HG03066 (cell line): ENCODE measurements around the gene SLC22A7.

Experiments used
- ATAC-seq: cut with Tn5 transposase; IDR thresholded peaks from one replicate; pipeline ENCODE4 v1.9.1; 2021; ENCODE audit warnings: low read depth; ENCODE audit not compliant: unreplicated experiment

SLC22A7 gene

DNA sequence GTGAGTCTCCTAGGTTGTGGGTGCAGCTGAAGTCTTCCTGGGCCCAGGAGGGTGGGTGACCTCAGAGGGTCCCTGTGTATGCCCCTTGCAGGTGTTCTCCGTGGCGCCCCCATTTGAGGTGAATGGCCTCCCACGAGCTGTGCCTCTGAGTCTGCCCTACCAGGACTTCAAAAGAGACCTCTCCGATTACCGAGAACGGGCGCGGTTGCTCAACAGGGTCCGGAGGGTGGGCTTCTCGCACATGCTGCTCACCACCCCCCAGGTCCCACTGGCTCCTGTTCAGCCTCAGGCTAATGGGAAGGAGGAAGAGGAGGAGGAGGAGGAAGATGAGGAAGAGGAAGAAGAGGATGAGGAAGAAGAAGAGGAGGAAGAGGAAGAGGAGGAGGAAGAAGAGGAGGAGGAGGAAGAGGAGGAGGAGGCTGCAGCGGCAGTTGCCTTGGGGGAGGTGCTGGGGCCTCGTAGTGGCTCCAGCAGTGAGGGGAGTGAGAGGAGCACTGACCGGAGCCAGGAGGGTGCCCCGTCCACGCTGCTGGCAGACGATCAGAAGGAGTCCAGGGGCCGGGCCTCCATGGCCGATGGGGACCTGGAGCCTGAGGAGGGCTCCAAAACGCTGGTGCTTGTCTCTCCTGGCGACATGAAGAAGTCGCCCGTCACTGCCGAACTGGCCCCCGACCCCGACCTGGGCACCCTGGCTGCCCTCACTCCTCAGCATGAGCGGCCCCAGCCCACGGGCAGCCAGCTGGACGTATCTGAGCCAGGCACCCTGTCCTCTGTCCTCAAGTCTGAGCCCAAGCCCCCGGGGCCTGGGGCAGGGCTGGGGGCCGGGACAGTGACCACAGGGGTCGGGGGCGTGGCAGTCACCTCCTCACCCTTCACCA lies 15.2 kb upstream of the SLC22A7 start:
- no peak for ATAC-seq

DNA sequence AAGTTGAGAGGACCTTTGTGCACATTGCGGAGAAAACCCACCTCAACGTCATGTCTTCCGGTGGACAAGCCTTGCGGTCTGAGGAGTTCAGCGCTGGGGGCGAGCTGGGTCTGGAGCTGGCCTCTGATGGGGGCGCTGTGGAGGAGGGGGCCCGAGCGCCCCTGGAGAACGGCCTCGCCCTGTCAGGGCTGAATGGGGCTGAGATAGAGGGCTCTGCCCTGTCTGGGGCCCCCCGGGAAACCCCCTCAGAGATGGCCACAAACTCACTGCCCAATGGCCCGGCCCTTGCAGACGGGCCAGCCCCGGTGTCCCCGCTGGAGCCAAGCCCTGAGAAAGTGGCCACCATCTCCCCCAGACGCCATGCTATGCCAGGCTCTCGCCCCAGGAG lies 14.6 kb upstream of the SLC22A7 start:
- no peak for ATAC-seq

DNA sequence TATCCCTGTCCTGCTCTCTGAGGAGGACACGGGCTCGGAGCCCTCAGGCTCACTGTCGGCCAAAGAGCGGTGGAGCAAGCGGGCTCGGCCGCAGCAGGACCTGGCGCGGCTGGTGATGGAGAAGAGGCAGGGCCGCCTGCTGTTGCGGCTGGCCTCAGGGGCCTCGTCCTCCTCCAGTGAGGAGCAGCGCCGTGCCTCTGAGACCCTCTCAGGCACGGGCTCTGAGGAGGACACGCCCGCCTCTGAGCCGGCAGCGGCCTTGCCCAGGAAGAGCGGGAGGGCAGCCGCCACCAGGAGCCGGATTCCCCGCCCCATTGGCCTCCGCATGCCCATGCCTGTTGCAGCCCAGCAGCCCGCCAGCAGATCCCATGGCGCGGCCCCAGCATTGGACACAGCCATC lies 14.2 kb upstream of the SLC22A7 start:
- no peak for ATAC-seq

DNA sequence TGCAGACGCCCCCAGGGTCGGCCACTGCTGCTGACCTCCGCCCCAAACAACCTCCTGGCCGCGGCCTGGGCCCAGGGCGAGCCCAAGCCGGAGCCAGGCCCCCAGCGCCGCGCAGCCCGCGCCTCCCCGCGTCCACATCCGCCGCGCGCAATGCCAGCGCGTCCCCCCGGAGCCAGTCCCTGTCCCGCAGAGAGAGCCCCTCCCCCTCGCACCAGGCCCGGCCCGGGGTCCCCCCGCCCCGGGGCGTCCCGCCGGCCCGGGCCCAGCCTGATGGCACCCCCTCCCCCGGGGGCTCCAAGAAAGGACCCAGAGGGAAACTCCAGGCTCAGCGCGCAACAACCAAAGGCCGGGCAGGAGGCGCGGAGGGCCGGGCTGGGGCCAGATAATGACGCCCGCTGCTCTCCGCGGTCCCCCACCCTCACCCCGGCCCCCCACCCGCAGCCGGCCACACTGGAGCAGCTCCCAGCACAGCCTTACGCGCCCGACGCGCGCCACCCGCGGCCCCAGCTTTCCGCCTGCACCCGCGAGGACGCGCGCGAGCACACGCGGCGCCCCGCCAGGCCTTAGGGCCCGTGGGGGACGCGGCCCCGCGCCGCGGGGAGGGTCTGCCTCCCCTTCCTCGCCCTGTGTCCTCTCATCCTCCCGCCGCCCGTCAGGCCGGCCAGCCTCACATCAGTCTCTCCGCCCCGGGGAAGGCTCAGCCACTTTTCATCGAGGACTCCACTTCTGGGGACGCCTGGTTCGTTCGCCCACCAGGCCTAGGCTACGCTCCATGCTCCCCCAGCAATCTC lies 12.9 kb upstream of the SLC22A7 start:
- ATAC-seq: no peak

DNA sequence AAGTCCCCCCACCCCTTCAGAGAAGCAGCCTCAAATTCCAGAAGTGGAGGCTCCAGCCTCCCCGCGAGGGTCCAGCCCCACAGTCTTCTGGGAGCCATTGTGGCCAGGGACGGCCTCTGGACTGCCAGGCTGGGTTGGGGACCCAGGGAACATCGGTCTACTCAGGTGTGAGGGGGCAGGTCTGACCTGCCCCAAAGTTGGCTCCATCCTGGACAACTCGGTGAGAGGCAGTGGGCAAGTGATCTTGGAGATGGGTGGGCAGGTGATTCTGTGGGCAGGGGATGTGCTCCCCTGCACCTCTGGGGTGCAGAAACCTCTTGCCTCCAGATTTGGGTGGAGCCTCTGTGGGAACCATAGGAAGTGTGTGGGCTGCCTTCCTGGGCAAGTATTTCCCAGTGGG lies 12.2 kb upstream of the SLC22A7 start:
- no peak for ATAC-seq

DNA sequence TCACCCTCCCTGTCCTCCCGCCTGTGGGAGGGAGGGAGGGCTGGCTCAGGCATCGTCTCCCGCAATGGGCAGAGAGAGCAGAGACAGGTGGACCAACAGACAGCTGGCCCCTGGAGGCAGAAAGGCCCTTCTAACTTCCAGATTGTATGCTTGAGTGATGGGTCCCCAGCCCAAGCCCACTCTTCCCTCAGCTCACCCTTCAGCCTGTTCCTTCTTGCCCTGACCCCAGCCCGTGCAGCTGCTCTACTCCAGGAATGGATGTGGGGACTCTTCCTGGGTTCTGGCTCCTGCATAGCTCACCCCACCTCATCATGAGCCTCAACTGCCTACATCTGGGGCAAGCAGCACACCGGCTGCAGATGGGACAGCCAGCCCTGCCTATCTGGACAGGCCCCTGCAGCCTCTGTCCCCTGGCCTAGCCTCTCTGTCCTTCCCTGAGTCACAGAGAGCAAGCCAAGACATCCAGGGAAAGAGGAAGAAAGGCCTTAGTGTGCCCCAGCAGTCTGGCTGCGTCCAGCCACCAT lies 11.5 kb upstream of the SLC22A7 start:
- no peak for ATAC-seq

DNA sequence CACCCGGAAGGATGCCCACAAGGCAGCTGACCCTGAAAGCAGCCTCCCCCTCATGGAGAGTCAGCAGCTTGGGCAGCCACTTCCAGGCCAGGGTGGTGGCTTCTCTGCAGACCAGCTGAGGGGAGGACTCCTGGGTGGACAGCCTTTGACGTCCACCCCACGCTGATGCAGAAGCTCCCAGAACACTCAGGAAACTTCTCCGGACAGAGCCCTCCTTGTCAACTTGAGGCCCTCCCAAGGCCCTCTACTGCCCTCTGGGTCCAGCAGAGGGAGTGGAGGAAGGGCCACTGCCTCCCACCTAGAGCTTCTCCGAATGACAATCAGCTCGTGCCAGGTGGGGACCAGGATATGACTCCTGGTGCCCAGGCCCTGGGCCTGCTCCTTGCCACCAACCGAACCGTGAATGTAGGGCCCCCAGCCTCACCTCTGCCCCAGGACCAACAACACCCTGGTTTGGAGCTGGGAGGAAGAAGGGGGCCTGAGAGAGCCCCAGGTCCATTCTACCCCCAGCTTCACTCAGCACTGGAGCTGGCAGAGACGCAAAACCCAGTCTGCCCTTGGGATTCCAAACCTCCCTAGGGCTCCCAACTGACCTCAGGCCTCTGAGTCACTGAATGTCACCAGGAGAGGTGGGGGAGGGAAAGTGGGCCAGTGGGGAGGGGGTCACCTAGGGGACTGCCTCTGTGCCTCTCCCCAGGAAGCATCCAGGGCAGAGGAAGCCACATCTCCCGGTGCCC lies 10.9 kb upstream of the SLC22A7 start:
- no peak for ATAC-seq

DNA sequence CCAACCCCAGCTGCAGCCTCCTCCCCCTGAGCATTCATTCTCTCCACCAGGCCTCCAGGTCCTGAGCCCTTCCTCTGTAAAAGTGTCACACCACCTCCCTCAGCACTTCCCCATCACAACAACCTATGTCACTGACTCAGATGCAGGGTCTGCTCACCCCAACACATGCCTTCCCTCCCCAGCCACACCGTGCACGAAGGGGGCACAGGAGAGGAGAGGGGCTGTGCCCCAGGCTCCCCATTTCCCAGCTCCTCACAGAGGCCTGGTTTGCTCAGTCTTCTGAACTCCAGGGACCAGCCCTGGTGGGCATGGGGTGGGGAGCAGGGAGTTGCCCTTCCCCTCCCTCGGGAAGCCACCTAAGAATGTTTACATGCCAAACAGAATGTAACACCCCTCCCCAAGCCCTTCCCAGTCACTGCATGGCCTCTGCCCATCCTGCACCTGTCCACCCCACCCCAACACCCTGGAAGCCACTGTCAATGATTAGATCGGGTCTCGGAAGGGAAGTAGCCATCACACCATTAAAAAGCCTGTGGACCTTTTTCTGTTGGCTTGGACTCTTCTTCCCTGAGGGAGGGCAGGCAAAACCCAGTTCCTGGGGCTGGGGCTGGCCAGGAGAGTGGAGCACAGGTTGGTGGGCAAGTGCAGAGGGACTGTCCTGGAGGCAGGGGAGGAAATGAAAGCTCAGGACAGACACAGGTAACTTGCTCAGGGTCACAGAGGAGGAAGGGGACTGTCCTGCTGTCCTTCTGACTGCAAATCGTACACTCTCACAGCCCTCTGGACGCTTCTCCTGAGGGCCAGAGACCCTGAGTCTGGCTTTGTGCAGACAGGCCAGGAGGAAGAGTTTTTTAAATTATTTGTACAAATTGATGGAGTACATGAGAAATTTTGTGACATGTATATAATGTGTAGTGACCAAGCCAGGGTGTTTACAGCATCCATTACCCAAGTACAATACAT lies 10.1 kb upstream of the SLC22A7 start:
- ATAC-seq: no peak

DNA sequence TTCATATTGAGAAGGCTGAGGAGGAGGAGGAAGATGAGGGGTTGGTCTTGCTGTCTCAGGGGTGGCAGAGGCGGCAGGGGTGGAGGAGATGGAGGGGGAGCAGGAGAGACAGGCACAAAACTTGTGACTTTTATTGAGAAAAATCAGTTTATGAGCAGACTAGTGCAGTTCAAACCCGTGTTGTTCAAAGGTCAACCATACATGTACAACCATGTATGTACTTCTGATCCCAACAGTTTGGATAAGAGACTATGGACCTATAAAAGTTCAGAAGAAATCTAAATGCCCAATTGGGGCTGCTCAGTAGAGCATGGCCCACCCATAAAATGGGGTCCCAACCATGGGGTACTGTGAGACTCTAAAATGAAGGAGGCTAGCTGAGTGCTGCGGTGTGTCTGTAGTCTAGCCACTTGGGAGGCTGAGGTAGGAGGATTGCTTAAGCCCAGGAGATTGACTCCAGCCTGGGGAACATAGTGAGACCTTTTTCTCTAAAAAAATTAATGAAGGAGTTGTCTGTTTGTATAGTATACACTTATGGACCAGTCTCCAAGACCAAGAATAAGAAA lies 7.6 kb upstream of the SLC22A7 start:
- no peak for ATAC-seq

DNA sequence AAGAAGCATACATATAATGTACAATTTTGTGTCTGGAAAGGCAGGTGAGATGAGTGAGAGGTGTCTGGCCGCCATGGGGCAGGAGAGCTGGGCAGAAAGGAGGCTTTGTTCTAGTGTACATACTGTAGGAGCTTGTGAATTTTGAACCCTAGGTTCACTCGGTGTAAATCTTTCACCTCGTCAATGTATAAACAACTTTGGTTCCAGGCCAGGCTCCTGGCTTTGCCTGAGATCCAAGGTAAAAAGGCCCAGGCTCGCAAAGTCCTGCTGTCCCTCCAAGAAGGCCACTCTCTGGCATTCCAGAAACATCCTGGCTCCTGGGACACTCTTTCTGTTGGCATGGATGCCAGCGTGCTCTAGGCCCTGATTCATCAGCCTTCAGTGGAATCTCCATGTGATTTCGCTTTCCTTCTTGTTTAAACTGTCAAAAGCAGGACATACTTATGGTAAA lies 7.1 kb upstream of the SLC22A7 start:
- no peak for ATAC-seq

DNA sequence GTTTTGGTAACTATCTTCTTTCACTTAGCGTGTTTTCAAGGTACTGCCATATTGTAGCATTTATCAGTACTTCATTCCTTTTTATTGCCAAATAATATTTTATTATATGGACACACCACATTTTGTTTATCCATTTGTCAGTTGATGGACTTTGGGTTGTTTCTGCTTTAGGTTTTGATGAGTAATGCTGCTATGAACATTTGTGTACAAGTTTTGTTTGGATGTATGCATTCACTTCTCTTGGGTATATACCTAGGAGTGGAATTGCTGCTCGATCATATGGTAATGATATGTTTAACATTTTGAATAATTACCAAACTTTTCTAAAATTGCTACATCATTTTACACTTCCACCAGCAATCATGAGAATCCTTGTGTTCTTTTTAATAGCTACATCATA lies 6.4 kb upstream of the SLC22A7 start:
- ATAC-seq: no peak

DNA sequence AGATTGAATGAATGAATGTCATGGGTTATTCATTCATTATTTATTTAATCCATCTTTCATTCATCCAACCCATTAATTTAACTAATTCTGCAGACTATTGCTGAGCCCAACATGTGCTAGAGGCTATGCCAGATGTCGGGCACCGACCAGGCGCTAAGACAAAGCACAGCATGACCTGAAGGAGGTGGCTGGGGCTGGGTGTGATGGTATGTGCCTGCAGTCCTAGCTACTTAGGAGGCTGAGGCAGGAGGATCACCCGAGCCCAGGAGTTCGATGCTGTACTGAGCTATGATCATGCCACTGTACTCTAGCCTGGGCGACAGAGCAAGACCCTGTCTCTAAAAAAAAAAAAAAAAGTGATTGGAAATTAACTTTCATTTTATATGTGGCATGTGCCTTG lies 5.7 kb upstream of the SLC22A7 start:
- no peak for ATAC-seq

DNA sequence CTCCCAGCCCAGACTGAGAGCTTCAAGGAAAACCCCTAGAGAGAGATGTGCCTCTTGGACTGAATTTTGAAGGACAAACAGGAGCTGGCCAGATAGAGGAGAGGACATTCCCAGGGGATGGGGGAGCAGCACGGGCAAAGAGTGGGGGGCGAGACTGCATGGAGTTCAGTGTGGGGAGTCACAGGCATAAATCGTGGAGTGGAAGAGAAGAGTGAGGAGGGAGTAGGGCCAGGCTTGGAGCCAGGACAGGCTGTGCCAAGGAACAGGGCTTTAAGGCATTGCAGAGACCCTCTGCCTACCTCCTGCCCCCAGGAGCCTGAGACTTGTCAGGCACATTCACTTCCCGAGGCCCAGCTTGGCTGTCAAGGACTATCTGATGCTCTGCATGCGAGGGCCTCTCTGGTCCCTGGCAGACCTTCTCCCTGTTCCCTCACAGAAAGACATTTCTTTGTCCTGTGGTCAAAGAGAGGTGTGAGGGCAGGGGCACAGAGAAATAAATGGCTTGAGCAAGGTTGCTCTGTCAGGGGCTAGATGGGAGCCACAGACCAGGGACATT lies 5.2 kb upstream of the SLC22A7 start:
- no peak for ATAC-seq

DNA sequence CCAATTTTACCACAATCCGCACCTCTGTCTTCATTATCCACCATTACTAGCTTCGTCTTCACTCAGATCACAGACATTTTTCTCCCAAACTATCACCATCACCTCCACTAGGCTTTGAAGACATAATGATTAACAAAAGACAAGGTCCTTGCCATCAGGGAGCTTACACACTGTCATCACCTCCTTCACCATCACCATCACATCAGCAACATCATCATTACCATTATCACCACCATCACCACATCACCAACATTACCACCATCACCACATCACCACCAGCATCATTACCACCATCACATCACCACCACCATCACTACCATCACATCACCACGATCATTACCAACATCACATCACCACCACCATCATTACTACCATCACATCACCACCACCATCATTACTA lies 4.4 kb upstream of the SLC22A7 start:
- ATAC-seq: no peak

DNA sequence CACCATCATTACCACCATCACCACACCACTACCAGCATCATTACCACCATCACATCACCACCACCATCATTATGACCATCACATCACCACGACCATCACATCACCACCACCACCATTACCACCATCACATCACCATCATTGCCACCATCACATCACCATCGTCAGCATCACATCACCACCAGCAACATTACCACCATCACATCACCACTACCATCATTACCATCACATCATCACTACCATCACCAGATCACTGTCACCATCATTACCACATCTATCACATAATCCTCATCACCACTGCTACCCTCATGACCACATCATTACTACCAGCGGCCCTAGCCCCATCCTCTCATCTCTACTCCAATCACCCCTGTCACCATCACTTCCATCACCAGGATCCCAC lies 3.5 kb upstream of the SLC22A7 start:
- ATAC-seq: no peak

DNA sequence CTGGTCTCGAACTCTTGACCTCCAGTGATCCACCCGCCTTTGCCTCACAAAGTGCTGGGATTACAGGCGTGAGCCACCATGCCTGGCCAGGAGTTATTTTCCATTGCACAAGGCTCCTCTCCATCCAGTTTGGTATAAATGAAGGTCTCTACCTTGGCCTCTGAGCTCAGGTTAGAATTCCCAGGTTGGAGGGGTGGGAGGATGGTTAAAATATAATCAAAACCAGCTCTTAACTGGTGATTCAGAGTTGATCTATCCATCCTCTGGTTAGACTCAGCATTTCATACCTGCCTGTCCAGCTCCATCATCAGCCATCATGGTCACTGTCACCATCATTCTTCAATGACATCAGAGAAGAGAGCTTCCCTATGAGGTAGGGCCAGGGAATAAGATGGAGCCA lies 2.6 kb upstream of the SLC22A7 start:
- no peak for ATAC-seq

DNA sequence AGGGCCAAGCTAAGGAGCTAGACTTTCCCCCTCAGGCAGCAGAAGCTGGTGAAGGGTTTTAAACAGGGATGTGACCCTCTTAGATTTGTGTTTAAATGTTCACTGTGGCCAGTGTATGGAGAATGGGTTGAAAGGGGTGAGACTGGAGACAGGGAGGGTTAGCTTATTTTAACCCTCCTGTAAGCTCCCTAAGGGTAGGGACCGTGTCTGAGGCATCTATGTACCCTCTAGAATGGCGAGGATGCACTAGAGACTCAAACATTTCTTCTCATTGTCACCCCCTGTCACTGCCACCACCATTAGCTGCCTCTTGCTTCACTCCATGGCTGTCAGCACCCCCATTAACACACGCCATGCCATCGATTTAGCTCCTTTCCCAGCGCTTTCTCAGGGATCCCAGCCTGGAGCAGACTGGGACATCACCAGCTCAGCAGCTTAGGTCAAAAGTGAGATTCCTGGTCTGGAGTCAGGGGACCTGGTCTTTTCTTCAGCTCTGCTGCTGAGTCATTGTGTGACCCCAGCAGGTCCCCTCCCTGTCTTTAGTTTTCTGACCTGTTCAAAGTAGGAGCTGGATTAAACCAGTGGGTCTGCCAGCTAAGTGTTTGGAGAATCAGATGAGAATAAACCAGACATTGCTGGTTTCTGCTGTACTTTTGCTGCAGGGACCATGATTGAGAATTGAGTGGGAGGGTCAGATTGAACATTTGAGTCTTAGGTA lies 1.1 kb upstream of the SLC22A7 start:
- no peak for ATAC-seq

DNA sequence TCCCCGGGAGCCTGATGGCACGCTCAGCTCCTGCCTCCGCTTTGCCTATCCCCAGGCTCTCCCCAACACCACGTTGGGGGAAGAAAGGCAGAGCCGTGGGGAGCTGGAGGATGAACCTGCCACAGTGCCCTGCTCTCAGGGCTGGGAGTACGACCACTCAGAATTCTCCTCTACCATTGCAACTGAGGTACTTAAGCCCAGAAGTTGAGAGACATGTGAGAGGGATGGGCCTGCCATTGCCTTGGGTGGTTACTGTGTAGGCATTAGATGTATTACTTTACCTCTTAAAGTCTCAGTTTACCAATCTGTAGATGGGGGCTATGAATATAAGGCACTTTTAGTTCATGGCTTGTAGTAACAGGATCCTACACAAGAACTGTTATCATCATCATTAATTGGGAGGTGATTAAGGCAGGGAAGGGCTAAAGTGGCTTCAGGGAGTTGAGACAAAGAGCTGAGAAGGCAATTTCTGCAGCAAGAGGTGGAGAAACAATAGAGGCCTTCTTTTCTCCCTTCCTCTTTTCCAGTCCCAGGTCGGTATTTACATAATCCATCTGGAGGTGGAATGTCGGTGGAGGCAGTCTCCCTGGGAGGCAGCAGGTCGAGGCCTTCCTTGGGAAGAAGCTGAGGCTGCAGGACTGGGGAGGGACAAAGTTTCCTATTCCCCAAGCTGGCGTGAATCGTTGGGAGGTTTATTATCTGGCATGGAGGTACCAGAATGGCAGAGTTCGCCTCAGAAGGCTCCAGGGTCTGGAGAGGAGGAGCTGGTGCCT lies 691 bp downstream of the SLC22A7 start:
- no peak for ATAC-seq
